ENCODE measurements around the gene ESRRG. TPM values are rescaled to one million over a fixed set of nuclear protein-coding genes. Genes with fewer than 3 reads are reported as not detected.

Gene ESRRG
- total and polyA plus RNA-seq, 2 experiments from 2014 or later: 1.2 to 1.7 TPM

DNA sequence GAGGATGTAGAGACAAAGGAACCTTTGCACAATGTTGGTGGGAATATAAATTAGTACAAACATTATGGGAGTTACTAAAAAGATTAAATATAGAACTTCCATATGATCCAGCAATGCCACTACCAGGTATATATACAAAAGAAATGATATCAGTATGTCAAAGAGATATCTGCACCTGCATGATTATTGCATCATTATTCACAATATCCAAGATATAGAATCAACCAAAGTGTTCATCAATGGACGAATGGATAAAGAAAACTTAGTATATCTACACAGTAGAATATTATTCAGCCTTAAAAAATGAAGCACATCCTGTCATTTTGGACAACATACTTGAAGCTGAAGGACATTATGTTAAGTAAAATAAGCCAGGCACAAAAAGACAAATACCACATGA, 238.2 kb downstream of the ESRRG start:
- Histone ChIP-seq H3K4me3 (no peak overlapping the region), H3K4me1 (ENCODE audit: insufficient read depth) (no peaks in the 10 kb centered on the region), H3K36me3 (ENCODE audit: insufficient read depth) (no peaks in the 10 kb centered on the region), H3K27me3 (ENCODE audit: insufficient read depth) (no peaks in the 10 kb centered on the region), H4K20me1 (replicated peaks; ENCODE audit: insufficient read depth) (no peaks in the 10 kb centered on the region), H2AFZ (no peak overlapping the region), H3F3A (replicated peaks; ENCODE audit: low read depth) (no peaks in the 10 kb centered on the region), H3K79me2 (replicated peaks; ENCODE audit: insufficient read depth) (no peaks in the 10 kb centered on the region), H3K9me2 (ENCODE audit: insufficient read depth) (peaks cover 12% of the 10 kb centered on the region; the same call in 1 of the 2 replicates), H3K27ac (ENCODE audit: low read depth) (no peak overlapping the region), H3K4me2 (no peak overlapping the region)
- no peak overlapping the region for H3K27ac Mint-ChIP-seq
- ATAC-seq: no peak
- H3K36me3 Mint-ChIP-seq (ENCODE audit: low read depth): peaks cover 7% of the 10 kb centered on the region; the same call in 2 of the 3 replicates
- no peak for TF ChIP-seq ZNF331 (CRISPR knock-in tag; IDR thresholded peaks at IDR 0.05; ENCODE audit: low read depth)
- no peak for TF ChIP-seq EZH2phosphoT487 (IDR thresholded peaks at IDR 0.05; ENCODE audit: unreplicated experiment)
- TF ChIP-seq, protein P1, sequence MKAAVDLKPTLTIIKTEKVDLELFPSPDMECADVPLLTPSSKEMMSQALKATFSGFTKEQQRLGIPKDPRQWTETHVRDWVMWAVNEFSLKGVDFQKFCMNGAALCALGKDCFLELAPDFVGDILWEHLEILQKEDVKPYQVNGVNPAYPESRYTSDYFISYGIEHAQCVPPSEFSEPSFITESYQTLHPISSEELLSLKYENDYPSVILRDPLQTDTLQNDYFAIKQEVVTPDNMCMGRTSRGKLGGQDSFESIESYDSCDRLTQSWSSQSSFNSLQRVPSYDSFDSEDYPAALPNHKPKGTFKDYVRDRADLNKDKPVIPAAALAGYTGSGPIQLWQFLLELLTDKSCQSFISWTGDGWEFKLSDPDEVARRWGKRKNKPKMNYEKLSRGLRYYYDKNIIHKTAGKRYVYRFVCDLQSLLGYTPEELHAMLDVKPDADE (IDR thresholded peaks at IDR 0.05): no peak
- no peaks in the 10 kb centered on the region for H3K27me3 Mint-ChIP-seq (ENCODE audit: insufficient read depth, low read depth, poor library complexity)
- no peak overlapping the region for H3K4me3 Mint-ChIP-seq
- H3K9me3 Mint-ChIP-seq: peaks cover 11% of the 10 kb centered on the region
- H3K4me1 Mint-ChIP-seq: peaks cover 12% of the 10 kb centered on the region
- DNase-seq (ENCODE audit: low spot score): no peak

DNA sequence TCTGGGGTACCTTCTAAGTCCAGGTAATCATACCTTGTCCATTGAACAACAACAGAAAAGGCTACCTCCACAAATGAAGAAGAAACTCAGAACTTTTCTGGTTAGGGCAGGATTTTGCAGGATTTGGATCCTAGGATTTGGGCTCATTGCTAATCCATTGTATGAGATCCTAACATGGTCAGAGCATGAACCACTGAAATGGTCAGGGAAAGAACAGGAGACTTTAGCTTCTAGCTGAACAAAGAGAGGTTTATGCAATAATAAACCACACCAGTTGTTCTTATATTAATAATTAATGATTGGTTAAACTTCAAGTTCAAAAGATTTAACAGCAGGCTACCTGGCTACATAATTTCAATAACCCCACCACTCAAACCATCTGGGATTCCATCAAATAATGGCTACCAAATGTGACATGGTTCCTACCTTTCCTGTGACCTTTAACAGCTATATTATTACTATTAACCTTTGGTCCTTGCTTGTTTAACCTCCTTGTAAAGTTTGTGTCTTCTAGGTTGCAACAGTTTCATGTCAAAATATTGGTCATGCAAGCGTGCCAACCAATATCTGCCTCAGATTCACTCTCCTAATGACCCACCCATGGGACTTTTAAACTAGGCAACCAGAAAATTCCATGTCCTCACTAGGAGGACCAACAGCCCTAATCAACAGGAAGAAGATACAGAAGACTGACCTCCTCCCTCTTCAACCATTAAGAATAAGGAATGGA, 239.4 kb downstream of the ESRRG start:
- Histone ChIP-seq H3K4me3 (no peak overlapping the region), H3K27me3 (ENCODE audit: insufficient read depth) (no peaks in the 10 kb centered on the region), H3K79me2 (replicated peaks; ENCODE audit: insufficient read depth) (no peaks in the 10 kb centered on the region), H3K9me2 (ENCODE audit: insufficient read depth) (peaks cover 12% of the 10 kb centered on the region; the same call in 1 of the 2 replicates), H3K27ac (ENCODE audit: low read depth) (no peak overlapping the region), H3K4me1 (ENCODE audit: insufficient read depth) (no peaks in the 10 kb centered on the region), H2AFZ (no peak overlapping the region), H3F3A (replicated peaks; ENCODE audit: low read depth) (no peaks in the 10 kb centered on the region), H3K4me2 (no peak overlapping the region), H3K36me3 (ENCODE audit: insufficient read depth) (no peaks in the 10 kb centered on the region), H4K20me1 (replicated peaks; ENCODE audit: insufficient read depth) (no peaks in the 10 kb centered on the region)
- peaks cover 11% of the 10 kb centered on the region for H3K9me3 Mint-ChIP-seq
- H3K36me3 Mint-ChIP-seq (ENCODE audit: low read depth): peaks cover 7% of the 10 kb centered on the region; the same call in 2 of the 3 replicates
- no peak overlapping the region for H3K27ac Mint-ChIP-seq
- TF ChIP-seq CREB1 (CRISPR knock-in tag; IDR thresholded peaks at IDR 0.05; ENCODE audit: low read depth) (no peak), EZH2 (IDR thresholded peaks at IDR 0.05; ENCODE audit: low read depth, unreplicated experiment) (no peak)
- TF ChIP-seq, protein P2, sequence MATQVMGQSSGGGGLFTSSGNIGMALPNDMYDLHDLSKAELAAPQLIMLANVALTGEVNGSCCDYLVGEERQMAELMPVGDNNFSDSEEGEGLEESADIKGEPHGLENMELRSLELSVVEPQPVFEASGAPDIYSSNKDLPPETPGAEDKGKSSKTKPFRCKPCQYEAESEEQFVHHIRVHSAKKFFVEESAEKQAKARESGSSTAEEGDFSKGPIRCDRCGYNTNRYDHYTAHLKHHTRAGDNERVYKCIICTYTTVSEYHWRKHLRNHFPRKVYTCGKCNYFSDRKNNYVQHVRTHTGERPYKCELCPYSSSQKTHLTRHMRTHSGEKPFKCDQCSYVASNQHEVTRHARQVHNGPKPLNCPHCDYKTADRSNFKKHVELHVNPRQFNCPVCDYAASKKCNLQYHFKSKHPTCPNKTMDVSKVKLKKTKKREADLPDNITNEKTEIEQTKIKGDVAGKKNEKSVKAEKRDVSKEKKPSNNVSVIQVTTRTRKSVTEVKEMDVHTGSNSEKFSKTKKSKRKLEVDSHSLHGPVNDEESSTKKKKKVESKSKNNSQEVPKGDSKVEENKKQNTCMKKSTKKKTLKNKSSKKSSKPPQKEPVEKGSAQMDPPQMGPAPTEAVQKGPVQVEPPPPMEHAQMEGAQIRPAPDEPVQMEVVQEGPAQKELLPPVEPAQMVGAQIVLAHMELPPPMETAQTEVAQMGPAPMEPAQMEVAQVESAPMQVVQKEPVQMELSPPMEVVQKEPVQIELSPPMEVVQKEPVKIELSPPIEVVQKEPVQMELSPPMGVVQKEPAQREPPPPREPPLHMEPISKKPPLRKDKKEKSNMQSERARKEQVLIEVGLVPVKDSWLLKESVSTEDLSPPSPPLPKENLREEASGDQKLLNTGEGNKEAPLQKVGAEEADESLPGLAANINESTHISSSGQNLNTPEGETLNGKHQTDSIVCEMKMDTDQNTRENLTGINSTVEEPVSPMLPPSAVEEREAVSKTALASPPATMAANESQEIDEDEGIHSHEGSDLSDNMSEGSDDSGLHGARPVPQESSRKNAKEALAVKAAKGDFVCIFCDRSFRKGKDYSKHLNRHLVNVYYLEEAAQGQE (IDR thresholded peaks at IDR 0.05; ENCODE audit: unreplicated experiment): no peak
- TF ChIP-seq, protein P3, sequence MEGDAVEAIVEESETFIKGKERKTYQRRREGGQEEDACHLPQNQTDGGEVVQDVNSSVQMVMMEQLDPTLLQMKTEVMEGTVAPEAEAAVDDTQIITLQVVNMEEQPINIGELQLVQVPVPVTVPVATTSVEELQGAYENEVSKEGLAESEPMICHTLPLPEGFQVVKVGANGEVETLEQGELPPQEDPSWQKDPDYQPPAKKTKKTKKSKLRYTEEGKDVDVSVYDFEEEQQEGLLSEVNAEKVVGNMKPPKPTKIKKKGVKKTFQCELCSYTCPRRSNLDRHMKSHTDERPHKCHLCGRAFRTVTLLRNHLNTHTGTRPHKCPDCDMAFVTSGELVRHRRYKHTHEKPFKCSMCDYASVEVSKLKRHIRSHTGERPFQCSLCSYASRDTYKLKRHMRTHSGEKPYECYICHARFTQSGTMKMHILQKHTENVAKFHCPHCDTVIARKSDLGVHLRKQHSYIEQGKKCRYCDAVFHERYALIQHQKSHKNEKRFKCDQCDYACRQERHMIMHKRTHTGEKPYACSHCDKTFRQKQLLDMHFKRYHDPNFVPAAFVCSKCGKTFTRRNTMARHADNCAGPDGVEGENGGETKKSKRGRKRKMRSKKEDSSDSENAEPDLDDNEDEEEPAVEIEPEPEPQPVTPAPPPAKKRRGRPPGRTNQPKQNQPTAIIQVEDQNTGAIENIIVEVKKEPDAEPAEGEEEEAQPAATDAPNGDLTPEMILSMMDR (conservative IDR thresholded peaks at IDR 0.05; ENCODE audit: low read depth in 2 of 2): no peak
- TF ChIP-seq, protein P1 (IDR thresholded peaks at IDR 0.05): no peak
- no peaks in the 10 kb centered on the region for H3K27me3 Mint-ChIP-seq (ENCODE audit: insufficient read depth, low read depth, poor library complexity)
- no peak overlapping the region for H3K4me3 Mint-ChIP-seq
- ATAC-seq (no peak), DNase-seq (ENCODE audit: low spot score) (no peak)
- H3K4me1 Mint-ChIP-seq: peaks cover 12% of the 10 kb centered on the region

Measured in GM23338 (cell line).